Astrocyte of the spinal cord (primary cell): ENCODE measurements around the gene ANKRD63.

Experiments used
- DNase-seq: peaks from one replicate; pipeline ENCODE4 v3.0.0; 2011; ENCODE audit warnings: low read depth, low spot score
- H3K4me3 ChIP-seq: 2 replicates; pipeline ENCODE4 v1.5.1; 2011; ENCODE audit warnings: low read depth, mild to moderate bottlenecking, low read length, moderate library complexity
- CTCF ChIP-seq: IDR thresholded peaks from 2 replicates; pipeline ENCODE4 v1.5.1; 2012; ENCODE audit warnings: low read depth, mild to moderate bottlenecking, low read length, inconsistent platforms
- in situ Hi-C: cut with HindIII; loops from 2 replicates; pipeline ENCODE4 v1.10.0; 2017; ENCODE audit warnings: low sequenced_read_pairs

Gene ANKRD63

DNA sequence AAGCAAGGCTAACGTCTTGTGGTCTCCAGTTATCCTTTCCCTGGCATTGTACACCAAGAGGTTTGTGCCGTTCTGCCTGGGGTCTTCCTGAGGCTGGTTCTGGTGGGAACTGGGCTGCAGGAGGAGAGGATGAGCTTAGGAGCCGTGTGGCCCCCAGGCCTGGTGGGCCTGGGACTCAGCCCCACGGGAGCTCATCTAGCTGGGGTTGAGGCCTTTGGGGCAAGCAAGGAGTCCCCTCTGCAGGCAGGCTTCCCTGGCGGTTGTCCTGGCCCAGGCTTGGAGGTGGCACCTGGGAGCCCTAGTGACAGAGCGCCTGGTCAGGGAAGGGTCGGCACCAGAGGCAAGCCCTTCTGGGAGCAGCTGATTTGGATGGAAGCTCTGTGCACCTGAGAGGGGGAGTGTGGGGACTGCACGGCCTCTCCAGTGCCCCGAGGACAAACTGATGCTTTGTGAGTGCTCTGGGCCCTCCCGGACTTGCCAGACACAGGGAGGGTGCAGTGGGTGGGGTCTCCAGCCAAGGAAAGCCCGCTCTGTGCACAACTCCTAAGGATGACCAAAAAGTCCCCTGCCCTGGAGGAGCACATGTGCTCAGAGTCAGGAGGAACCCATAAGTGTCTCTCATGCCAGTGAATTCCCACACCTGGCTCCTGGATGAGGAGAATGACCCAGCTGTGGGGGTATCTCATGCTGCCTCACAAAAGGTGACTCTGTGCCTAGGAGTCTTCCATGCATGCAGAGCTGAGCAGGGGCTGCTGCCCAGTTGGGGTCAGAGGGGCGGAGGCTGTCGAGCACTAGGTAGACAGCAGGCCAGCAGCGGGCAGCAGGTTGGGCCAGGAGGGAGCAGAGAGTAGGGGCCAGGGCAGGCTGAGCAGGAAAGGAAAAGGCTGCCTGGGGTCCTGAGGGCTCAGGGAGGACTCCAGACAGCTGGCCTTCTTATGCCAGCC lies 41.3 kb downstream of the ANKRD63 start:
- no peak for TF ChIP-seq CTCF
- H3K4me3 ChIP-seq: no peak overlapping the region
- DNase-seq: no peak
- in situ Hi-C loops: no loop called here

DNA sequence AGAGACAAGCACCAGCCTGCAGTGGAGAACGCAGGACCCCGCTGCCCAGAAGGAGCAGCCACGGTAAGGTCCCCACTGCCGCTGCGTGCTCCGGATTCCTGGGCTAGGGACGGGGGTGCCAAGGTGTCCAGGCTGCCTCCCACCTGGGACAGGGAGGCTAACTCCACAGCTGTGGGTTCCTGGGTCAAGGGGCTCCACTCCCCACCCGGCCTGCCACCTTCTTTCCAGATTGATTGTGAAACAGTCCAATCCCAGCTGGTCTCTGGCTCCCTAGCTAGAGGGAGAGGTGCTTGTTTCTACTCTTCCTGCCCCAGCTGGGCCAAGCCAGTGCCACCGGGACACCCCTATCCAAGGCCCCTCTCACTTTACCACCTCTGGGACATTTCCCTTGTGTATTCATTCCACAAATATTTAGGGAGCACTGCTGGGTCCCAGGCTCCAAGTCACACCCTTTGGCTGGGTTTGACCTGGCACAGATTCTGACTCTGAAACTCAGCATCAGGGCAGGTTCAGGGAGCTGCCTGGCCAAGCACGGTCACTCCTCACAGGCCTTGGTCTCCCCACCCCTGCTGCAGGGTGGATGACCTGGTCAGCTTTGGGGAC lies 42.1 kb downstream of the ANKRD63 start:
- in situ Hi-C loops: no loop called here
- TF ChIP-seq CTCF: no peak
- DNase-seq: no peak
- H3K4me3 ChIP-seq: no peak overlapping the region

DNA sequence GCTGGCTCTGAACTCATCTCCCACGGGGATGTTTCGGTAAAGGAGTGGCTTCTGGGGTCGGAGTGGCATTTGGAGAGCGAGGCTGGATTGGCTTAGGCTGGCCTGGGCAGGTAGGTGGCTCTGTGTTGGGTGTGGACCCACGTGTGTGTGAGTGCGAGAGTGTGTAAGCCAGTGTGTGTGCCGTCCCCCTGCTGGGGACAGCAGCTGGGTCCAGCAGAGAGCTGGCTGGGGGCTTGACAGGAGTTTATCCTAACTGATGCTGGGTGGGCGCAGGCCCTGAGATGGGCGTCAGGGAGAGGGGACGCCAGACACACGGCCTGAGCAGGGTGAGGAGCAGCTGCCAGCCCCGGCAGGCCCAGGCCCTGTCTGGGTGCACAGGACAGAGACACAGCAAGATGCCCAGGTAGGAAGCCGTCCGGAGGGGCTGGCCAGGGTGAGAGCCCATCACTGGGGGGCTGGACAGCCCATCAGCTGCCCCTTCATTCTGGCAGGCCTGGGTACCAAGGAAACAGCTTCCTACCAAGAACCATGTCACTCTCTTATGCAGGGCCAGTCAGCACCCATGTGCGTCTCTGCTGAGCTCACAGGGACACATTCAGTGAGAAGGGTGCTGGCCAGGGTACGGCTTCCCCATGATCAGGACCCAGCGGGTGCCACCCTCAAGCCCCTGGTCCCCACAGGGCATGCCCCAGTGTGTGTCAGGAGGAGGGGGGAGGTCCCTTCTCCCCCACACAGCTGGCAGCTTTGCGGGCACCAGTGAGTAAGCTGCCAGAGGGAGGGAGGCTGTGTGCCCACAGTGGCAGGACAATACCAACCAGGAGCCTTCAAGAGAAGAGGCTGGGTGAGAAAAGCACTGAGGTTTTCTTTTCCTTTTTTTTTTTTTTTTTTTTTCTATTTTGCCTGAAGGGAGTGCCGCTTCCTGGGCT lies 42.9 kb downstream of the ANKRD63 start:
- in situ Hi-C loops: no loop called here
- TF ChIP-seq CTCF: no peak
- H3K4me3 ChIP-seq: no peak overlapping the region
- no peak for DNase-seq

DNA sequence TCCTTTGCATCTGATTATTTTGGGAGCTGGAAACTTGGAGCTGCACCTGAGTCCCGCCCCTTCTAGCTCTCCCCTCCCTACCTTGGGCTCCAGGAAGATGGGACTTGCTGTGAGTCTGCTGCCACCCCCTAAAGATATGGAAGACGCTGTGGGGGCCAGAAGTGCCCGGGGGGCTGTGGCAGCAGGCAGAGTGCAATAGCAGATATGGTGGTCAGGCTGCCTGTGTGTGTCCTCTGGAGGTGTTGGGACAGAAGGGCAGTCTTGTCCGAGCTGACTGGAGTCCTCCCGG lies 43.5 kb downstream of the ANKRD63 start:
- DNase-seq: no peak
- in situ Hi-C loops: no loop called here
- TF ChIP-seq CTCF: no peak
- peak overlapping the region; percentile 22 for H3K4me3 ChIP-seq

GRCh38 chr15:40238532-40239403 lies 44.1 kb downstream of the ANKRD63 start, which contains the start of gene PAK6:
TSS of gene PAK6 (plus strand) at chr15:40239063. CDS start at chr15:40264786, 25,723 bp downstream.
- in situ Hi-C loops: no loop called here
- peak; percentile 28 for DNase-seq
- H3K4me3 ChIP-seq: peak within 1 kb of the TSS; percentile 29
- TF ChIP-seq CTCF: no peak
